ENCODE measurements around the gene PIK3CA.
"Not testable (repeated sequence)": the region's sequence is repeated elsewhere in the genome, so short reads cannot be mapped to it uniquely, and the experiment has no call there.

PIK3CA gene

GRCh38 chr3:179196700-179197099, 48.5 kb downstream of the PIK3CA start:
- DNase-seq (ENCODE audit: low spot score) = no peak
- TF ChIP-seq, protein P1, sequence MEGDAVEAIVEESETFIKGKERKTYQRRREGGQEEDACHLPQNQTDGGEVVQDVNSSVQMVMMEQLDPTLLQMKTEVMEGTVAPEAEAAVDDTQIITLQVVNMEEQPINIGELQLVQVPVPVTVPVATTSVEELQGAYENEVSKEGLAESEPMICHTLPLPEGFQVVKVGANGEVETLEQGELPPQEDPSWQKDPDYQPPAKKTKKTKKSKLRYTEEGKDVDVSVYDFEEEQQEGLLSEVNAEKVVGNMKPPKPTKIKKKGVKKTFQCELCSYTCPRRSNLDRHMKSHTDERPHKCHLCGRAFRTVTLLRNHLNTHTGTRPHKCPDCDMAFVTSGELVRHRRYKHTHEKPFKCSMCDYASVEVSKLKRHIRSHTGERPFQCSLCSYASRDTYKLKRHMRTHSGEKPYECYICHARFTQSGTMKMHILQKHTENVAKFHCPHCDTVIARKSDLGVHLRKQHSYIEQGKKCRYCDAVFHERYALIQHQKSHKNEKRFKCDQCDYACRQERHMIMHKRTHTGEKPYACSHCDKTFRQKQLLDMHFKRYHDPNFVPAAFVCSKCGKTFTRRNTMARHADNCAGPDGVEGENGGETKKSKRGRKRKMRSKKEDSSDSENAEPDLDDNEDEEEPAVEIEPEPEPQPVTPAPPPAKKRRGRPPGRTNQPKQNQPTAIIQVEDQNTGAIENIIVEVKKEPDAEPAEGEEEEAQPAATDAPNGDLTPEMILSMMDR (IDR thresholded peaks at IDR 0.05; ENCODE audit: extremely low read depth, insufficient read depth, missing control alignments) = no peak
- in situ Hi-C loops (cut with MboI; ENCODE audit: low pct_unique_long_range_greater_than_20kb, low sequenced_read_pairs, unreplicated experiment) = no loop called here

GRCh38 chr3:179200790-179201189, 52.6 kb downstream of the PIK3CA start:
- TF ChIP-seq, protein P1 (IDR thresholded peaks at IDR 0.05; ENCODE audit: extremely low read depth, insufficient read depth, missing control alignments) = no peak
- in situ Hi-C loops (cut with MboI; ENCODE audit: low pct_unique_long_range_greater_than_20kb, low sequenced_read_pairs, unreplicated experiment) = no loop called here
- no peak for DNase-seq (ENCODE audit: low spot score)

DNA sequence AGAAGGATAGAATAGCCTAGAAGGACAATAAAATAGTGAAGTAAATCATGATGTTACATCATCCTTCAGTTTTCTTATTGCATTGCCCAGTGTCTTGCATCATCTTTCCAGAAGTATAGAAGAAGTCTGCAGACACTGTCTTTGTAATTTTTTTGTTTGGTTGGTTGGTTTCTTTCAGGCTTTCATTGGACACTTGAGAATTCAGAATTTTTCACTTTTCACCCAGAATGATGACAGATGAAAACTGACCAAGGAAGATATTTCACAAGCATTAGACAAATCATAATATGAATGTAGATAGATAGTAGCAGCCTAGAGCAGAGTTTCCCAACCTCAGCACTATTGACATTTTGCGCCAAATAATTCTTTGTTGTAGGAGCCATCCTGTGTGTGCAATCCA, 67.4 kb downstream of the PIK3CA start:
- in situ Hi-C loops (cut with MboI; ENCODE audit: low pct_unique_long_range_greater_than_20kb, low sequenced_read_pairs, unreplicated experiment); DNase-seq (ENCODE audit: low spot score): not testable (repeated sequence)

- in situ Hi-C loops (cut with MboI; ENCODE audit: low pct_unique_long_range_greater_than_20kb, low sequenced_read_pairs, unreplicated experiment); DNase-seq (ENCODE audit: low spot score): not testable (repeated sequence)
These were observed 70.1 kb downstream of the PIK3CA start for GRCh38 chr3:179218213-179218612.

DNA sequence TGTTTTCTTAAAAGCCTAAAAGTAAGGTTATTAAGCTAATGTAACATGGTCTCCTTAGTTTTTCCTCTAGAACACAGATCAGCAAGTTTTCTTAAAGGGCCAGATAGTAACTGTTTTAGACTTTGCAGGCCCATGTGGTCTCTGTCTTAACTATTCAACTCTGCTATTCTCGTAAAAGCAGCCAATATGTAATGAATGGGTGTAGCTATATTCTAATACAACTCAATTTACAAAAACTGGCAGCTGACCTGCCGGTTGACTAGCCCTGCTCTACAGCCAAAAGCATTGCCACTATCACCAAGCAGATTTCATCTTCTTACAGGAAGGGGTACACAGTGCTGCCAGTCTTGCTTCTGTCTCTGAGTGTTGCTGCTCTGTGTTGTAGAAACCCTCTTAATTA, 75.4 kb downstream of the PIK3CA start:
- no peak for DNase-seq (ENCODE audit: low spot score)
- TF ChIP-seq, protein P1 (IDR thresholded peaks at IDR 0.05; ENCODE audit: extremely low read depth, insufficient read depth, missing control alignments) = no peak
- in situ Hi-C loops (cut with MboI; ENCODE audit: low pct_unique_long_range_greater_than_20kb, low sequenced_read_pairs, unreplicated experiment) = no loop called here

DNA sequence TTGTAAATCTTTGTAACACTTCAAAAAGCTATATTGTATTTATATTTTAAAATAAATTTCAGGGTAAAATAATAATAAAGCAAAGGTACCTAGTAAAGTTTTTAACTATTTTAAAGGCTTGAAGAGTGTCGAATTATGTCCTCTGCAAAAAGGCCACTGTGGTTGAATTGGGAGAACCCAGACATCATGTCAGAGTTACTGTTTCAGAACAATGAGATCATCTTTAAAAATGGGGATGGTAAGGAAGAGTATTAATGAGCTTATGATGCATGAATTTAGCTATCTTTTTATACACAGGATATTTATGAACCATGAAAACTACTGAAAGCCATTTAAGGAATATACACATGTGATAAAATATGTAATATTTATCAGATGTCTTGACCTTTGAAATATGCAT, 76.4 kb downstream of the PIK3CA start:
- DNase-seq (ENCODE audit: low spot score) = no peak
- TF ChIP-seq, protein P1 (IDR thresholded peaks at IDR 0.05; ENCODE audit: extremely low read depth, insufficient read depth, missing control alignments) = no peak
- in situ Hi-C loops (cut with MboI; ENCODE audit: low pct_unique_long_range_greater_than_20kb, low sequenced_read_pairs, unreplicated experiment) = no loop called here

- no peak for DNase-seq (ENCODE audit: low spot score)
- TF ChIP-seq, protein P1 (IDR thresholded peaks at IDR 0.05; ENCODE audit: extremely low read depth, insufficient read depth, missing control alignments) = no peak
- in situ Hi-C loops (cut with MboI; ENCODE audit: low pct_unique_long_range_greater_than_20kb, low sequenced_read_pairs, unreplicated experiment) = no loop called here
These were observed 79.2 kb downstream of the PIK3CA start for GRCh38 chr3:179227349-179227748.

DNA sequence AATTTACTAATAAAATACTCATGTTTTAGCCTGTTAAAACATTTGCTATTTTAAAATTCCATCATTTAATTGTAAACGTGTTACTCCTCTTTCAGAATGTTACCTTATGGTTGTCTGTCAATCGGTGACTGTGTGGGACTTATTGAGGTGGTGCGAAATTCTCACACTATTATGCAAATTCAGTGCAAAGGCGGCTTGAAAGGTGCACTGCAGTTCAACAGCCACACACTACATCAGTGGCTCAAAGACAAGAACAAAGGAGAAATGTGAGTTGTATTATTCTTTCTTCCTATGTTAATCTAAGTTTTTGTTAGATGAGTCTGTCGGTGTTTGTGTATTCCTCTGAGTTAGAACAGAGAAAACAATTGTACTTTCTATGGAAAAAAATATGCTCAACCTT, 81.0 kb downstream of the PIK3CA start:
- in situ Hi-C loops (cut with MboI; ENCODE audit: low pct_unique_long_range_greater_than_20kb, low sequenced_read_pairs, unreplicated experiment) = no loop called here
- no peak for DNase-seq (ENCODE audit: low spot score)
- TF ChIP-seq, protein P1 (IDR thresholded peaks at IDR 0.05; ENCODE audit: extremely low read depth, insufficient read depth, missing control alignments) = no peak
